Measurements from ENCODE around the gene ATP8A2.

ATP8A2 gene

DNA sequence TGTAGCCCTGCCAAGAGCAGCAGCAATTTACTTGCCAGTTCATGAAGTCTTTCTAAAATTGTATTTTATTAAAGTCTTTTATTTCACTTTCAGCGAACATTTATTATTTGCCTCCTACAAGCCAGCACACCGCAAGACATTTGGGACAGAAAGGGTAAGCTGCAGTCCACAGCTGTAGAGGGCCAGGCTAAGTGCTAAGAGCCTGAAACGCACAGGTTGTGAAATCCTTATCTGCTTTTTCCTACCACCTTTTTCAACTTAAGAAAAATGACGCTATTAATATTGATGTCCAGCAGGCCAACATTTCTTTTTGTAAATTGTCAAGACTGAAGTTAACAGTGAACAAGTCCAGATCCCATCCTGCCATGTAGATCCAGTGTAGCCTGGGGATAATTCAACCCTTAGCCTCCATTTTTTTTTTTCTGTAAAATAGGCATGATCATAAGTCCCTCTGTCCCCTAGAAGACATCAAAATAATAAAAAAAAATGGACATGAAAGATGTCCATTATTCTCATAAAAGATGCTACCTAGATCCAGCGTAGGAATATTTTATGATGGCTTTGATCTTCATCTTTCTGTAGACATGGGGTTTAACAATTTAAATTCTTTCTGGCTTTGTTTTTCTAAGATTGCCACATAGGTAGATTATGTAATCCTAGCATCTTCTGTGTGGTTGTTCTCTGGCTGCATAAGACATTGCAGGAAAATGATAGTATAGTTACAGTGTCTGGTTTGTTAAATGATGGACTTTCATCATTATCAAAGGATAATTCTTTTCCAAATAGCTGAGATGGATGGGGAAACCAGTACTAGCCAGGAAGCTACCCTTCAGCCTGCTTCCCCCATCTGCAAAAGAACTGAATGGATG, 551.7 kb downstream of the ATP8A2 start:
- no peak for DNase-seq (ENCODE audit: extremely low spot score)
- CTCF ChIA-PET, result no interaction called here
- TF ChIP-seq, protein P1, sequence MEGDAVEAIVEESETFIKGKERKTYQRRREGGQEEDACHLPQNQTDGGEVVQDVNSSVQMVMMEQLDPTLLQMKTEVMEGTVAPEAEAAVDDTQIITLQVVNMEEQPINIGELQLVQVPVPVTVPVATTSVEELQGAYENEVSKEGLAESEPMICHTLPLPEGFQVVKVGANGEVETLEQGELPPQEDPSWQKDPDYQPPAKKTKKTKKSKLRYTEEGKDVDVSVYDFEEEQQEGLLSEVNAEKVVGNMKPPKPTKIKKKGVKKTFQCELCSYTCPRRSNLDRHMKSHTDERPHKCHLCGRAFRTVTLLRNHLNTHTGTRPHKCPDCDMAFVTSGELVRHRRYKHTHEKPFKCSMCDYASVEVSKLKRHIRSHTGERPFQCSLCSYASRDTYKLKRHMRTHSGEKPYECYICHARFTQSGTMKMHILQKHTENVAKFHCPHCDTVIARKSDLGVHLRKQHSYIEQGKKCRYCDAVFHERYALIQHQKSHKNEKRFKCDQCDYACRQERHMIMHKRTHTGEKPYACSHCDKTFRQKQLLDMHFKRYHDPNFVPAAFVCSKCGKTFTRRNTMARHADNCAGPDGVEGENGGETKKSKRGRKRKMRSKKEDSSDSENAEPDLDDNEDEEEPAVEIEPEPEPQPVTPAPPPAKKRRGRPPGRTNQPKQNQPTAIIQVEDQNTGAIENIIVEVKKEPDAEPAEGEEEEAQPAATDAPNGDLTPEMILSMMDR (IDR thresholded peaks at IDR 0.05; ENCODE audit: control extremely low read depth, extremely low read depth, low read depth, missing control alignments), result no peak

DNA sequence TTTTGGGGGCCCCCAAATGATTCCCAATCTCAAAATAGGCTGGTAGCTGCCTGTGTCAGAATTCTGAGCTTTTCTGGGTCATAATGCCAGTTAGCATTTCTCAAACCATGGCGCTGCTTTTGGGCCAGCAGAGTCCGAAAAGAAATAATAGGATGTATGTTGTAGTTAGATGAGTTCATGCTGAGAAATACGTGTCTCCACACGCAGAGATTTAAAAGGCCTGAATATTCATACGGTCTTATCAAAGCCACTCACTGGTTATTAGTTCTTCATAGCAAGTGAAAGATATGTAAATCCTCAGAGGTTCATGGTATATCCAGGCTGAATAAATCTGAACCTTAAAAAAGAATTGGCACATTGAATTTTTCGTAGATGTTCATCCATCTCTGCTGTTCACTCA, 555.6 kb downstream of the ATP8A2 start:
- CTCF ChIA-PET, result interaction anchor here (1.6 kb wide), 1 partner anchor 8 kb away, joined by 4 read pairs; no protein-coding TSS in a partner anchor
- no peak for DNase-seq (ENCODE audit: extremely low spot score)
- TF ChIP-seq, protein P1 (IDR thresholded peaks at IDR 0.05; ENCODE audit: control extremely low read depth, extremely low read depth, low read depth, missing control alignments), result no peak
- POLR2A ChIA-PET, result no interaction called here

More for the DNA sequence above, 551.7 kb downstream of the ATP8A2 start:
- POLR2A ChIA-PET, result no interaction called here

DNA sequence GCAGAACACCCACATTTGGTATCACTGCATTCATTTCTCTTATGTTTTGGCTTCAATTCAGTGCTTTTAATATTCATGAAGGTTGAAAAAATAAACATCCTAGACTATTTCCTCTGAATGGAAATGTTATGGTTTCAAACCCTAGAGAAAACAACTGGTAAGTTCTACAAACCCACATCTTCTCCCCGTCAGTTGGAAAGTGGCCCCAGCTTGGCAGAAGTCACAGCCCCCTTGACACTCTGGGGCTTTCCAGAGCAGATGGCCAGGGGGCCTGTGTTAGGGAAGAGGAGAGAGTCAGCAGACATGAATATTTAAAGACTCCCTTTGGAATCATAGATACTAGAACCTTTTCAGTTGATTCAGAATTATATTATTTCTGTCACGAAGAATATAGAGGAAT, 556.2 kb downstream of the ATP8A2 start:
- ChIA-PET POLR2A (no interaction called here), CTCF (no interaction called here)
- TF ChIP-seq, protein P1 (IDR thresholded peaks at IDR 0.05; ENCODE audit: control extremely low read depth, extremely low read depth, low read depth, missing control alignments), result no peak
- DNase-seq (ENCODE audit: extremely low spot score), result no peak

DNA sequence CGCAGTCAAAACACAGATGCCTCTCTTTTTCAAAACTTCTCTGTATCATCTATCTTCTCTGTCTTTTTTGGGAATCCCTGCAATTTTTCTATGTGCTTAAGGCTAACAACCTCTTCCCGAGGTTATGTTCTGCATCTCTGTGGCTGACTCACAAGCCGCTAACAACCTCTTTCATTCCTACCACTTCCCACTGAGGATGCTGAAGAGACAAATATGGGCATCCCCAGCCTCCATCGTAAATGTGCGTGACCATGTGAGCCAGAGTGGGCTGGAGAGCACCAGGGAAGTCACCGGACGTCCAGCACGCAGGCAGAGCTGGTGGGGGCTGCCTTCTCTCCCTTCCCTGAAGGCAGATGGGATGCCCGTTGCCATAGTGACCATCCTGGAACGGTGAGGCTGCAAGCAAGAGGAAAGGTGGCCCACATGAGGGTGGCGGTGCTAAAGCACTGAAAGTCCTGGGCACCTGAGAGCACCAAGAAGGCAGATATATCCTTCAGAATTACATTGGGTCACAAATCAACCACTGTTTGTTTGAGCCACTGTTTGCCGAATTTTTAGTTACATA, 557.2 kb downstream of the ATP8A2 start:
- DNase-seq (ENCODE audit: extremely low spot score), result no peak
- CTCF ChIA-PET, result no interaction called here
- TF ChIP-seq, protein P1 (IDR thresholded peaks at IDR 0.05; ENCODE audit: control extremely low read depth, extremely low read depth, low read depth, missing control alignments), result no peak
- POLR2A ChIA-PET, result no interaction called here

DNA sequence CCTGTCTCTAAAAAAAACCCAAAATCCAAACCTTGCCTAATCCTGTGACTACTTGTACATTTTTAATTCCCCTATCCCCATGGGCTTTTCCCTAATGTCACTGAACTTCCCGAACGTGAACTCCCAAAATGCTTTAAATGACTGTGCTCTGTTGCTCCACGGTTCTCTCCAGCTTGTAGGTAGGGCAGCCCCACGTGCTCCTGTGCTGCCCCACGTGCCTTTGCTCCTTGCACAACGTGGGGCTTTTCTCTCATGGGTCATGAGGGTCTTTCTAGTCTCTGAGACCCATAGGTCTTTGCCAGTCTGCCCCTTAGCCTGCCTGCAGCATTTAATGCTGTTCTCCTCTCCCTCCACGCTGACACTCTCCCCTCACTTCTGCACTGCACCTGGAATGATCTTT, 558.0 kb downstream of the ATP8A2 start:
- CTCF ChIA-PET, result no interaction called here

DNA sequence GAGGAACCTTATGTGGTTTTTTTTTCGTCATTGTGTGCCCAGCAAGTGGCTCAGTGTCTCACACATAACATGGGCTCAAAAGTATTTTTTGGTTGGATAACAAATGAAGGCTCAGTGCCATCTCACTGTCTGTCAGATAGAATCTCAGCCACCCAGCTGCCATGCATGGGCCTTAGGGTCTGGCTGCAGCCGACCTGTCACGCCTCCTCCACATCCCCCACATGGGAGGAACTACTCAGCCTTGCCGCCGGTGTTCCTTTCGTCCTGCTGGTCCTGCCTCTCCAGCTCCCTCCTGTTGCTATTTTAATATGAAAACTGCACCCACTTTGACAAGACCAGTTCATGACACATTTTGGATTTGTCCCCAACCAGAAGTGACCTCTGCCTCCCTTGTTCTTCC, 558.9 kb downstream of the ATP8A2 start:
- ChIA-PET CTCF (no interaction called here), POLR2A (no interaction called here)
- TF ChIP-seq, protein P1 (IDR thresholded peaks at IDR 0.05; ENCODE audit: control extremely low read depth, extremely low read depth, low read depth, missing control alignments), result no peak
- no peak for DNase-seq (ENCODE audit: extremely low spot score)

More for the DNA sequence above, 558.0 kb downstream of the ATP8A2 start:
- TF ChIP-seq, protein P1 (IDR thresholded peaks at IDR 0.05; ENCODE audit: control extremely low read depth, extremely low read depth, low read depth, missing control alignments), result no peak
- no peak for DNase-seq (ENCODE audit: extremely low spot score)
- POLR2A ChIA-PET, result no interaction called here
